Measurements from ENCODE around the gene NAT8. TPM values are rescaled to one million over a fixed set of nuclear protein-coding genes. Genes with fewer than 3 reads are reported as not detected.
"Not testable (repeated sequence)": the region's sequence is repeated elsewhere in the genome, so short reads cannot be mapped to it uniquely, and the experiment has no call there.

The NAT8 gene, protein sequence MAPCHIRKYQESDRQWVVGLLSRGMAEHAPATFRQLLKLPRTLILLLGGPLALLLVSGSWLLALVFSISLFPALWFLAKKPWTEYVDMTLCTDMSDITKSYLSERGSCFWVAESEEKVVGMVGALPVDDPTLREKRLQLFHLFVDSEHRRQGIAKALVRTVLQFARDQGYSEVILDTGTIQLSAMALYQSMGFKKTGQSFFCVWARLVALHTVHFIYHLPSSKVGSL
- total RNA-seq, result not detected

DNA sequence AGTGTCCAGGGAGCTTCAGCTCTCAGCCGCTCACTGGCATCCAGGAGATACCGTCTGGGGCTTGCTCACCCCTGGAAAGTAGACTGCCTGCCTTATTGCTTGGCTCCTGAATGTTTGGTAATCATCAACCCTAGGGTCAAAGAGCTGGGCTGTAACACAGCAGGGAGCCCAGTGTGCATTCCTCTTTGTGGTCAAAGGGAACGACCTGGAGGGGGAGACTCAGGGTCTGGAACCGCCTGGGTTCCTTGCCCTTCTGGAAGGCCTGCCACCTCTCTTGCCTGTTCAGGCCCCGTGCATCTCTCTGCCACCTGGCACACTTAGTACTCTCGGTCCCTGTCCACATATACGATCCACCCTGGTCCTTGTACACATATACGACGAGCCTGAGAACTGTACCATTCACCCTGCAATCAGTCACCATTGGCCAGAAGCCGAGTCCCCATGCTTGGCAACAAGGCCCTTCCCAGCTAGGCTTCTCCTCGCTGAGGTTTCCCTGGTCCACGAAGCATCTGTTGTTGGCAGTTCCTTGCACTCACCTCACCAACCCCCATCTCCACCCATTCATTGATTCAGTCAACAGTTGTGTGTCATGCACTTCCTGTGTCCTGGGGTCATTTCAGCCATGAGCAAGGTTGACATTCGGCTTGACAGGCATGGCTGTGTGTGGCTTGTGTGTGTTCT, at the start of gene NAT8:
Gene NAT8 (minus strand): TSS at position 85 of the 681 bp plus-strand sequence. CDS start 794 bp downstream, outside the sequence.
- ChIA-PET CTCF (no interaction called here), POLR2A (no interaction called here)
- intact Hi-C loops (cut with micrococcal nuclease), result no loop called here
- Mint-ChIP-seq H3K4me1 (ENCODE audit: low read depth) (no peaks in the 10 kb centered on the region), H3K27me3 (peaks cover 12% of the 10 kb centered on the region), H3K4me3 (no peak within 1 kb of the TSS), H3K36me3 (peaks cover 2% of the 10 kb centered on the region), H3K9me3 (peaks cover 11% of the 10 kb centered on the region), H3K27ac (no peak within 1 kb of the TSS)
- no peak for DNase-seq

DNA sequence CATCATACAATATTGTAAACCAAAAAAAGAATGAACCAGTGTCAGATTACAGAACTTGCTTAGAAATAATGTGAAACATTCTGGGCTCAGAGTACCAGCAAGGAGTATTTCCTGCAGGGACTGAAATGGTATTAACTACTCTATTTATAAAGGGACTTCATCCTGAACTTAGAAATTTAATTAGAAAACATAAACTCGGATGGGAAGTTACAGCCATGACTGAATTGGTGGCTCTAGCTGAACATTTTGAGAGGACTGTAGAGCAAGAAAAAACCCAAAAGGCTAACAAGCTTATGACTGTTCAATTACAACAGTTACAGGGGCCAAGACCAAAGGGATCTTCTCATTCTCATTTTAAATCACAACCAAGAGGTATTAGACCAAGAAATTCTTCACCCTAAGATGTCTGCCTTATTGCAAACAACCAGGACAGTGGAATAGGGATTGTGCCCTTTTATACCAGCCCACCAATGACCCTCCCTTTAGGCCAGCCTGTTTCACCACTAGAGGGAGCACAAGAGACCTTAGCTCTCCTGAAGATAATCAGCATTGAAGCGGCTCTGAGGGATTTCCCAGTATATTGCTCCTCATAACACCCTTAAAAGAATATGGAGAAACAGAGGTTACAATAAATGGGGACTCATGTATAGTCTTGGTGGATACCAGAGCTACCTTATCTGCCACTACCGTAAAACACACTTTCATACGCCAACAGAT, 48.3 kb upstream of the NAT8 start:
- H3K27me3 Mint-ChIP-seq; H3K4me1 Mint-ChIP-seq (ENCODE audit: low read depth); POLR2A ChIA-PET; H3K4me3 Mint-ChIP-seq; H3K36me3 Mint-ChIP-seq; H3K27ac Mint-ChIP-seq; H3K9me3 Mint-ChIP-seq: not testable (repeated sequence)
- intact Hi-C loops (cut with micrococcal nuclease), result loop anchor here (10.0 kb wide), 1 partner anchor 94 kb away; the partner anchor contains the start of genes C2orf78 and DUSP11
- DNase-seq, result peak; percentile 39
- CTCF ChIA-PET, result interaction anchor here (1.2 to 1.6 kb wide), 2 partner anchors 10 to 16 kb away, joined by 3 to 6 read pairs; no protein-coding TSS in a partner anchor

DNA sequence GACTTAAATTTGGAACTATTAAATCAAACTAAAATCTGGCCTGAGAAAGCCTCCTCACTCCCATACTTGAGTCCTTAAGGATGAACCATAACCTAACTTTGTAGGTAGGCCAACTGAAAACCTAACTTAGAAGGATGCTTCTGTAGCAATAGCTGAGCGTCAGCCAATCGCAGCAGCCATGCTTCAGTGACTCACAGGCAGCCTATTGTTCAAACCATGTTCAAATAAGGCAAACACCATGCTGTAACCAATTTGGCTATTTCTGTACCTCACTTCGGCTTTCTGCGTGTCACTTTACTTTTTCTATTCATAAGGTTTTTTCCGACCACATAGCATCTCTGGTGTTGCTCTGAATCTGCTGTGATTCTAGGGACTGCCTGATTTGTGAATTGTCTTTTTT, 46.3 kb upstream of the NAT8 start:
- H3K36me3 Mint-ChIP-seq; DNase-seq; H3K4me3 Mint-ChIP-seq; H3K27me3 Mint-ChIP-seq; POLR2A ChIA-PET; H3K27ac Mint-ChIP-seq; intact Hi-C loops (cut with micrococcal nuclease); H3K9me3 Mint-ChIP-seq; H3K4me1 Mint-ChIP-seq (ENCODE audit: low read depth): not testable (repeated sequence)
- CTCF ChIA-PET, result interaction anchor here (1.0 kb wide), 1 partner anchor 8 kb away, joined by 3 read pairs; no protein-coding TSS in a partner anchor

DNA sequence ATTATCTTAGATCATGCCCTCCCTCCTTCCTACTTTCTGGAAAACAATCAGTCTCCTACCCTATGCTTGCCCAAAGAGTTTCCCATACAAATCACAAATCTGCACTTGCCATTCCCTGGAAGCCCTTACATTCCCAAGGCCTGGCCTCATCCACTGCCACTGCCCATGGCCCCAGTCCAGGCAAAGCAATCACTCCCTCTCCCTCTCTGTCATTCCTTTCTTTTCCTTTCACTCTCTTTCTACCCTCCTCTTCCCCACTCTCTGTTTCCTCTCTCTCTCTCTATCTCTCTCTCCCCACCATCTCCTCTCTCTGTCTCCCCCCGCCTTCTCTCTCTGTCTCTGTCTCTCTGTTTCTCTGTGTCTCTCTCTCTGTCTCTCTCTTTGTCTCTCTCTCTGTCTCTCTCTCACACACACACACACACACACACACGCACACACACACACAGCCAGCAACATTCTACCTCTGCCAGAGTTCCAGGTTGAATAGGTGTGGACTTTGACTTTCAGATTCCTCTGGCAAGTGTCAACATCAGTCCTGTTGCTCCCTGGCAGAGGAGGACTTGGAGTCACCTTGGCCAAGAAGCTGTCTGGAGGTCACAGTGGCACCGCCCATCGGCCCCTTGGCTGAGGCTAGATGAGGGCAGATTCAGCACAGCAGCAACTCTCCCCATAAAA, 43.7 kb upstream of the NAT8 start:
- intact Hi-C loops (cut with micrococcal nuclease), result no loop called here
- ChIA-PET POLR2A (no interaction called here), CTCF (no interaction called here)
- H3K4me3 Mint-ChIP-seq, result no peak overlapping the region
- no peaks in the 10 kb centered on the region for H3K27me3 Mint-ChIP-seq
- H3K36me3 Mint-ChIP-seq, result no peaks in the 10 kb centered on the region
- H3K4me1 Mint-ChIP-seq (ENCODE audit: low read depth), result no peaks in the 10 kb centered on the region
- no peak for DNase-seq
- H3K9me3 Mint-ChIP-seq, result peaks cover 9% of the 10 kb centered on the region
- no peak overlapping the region for H3K27ac Mint-ChIP-seq

DNA sequence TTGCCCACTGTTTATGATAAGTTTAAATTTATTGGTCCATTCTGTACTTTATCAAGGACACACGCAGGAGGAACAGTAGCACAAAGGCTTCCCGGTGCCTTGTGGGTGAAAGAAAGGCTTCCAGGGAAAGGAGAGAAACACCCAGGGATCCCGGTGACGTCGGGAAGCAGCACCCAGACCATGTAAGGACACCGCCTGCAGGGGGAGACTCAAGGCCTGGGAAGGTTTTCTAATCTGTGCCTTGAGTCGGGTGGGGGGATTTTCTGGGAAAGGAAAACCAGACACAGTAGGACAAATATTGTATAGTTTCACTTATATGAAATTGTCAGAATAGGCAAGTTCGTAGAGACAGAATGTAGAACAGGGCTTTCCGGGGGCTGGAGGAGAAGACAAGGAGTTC, 42.7 kb upstream of the NAT8 start:
- H3K9me3 Mint-ChIP-seq; H3K4me3 Mint-ChIP-seq; H3K36me3 Mint-ChIP-seq; intact Hi-C loops (cut with micrococcal nuclease); H3K27ac Mint-ChIP-seq; POLR2A ChIA-PET; H3K27me3 Mint-ChIP-seq; CTCF ChIA-PET; H3K4me1 Mint-ChIP-seq (ENCODE audit: low read depth); DNase-seq: not testable (repeated sequence)

DNA sequence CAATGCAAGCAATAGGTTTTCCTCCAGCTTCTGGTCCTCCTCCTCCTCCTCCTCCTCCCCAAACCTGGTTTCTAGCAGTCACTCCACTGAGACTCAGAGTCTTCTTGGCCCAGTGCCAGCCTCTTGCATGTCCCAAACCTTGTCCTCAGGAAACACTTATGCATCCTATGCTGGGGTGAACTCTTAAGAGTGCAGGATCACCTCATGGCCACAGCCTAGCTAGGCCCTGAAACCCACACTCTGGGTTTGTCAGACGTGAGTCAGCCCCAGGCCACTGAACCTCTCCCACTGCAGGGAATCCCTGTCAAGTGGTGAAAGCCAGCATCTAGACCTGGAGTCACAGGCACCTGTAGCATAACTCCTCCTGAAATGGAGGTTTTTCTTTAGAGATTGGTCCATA, 42.1 kb upstream of the NAT8 start:
- CTCF ChIA-PET; H3K4me3 Mint-ChIP-seq; intact Hi-C loops (cut with micrococcal nuclease); H3K27ac Mint-ChIP-seq; H3K27me3 Mint-ChIP-seq; H3K4me1 Mint-ChIP-seq (ENCODE audit: low read depth); H3K36me3 Mint-ChIP-seq; POLR2A ChIA-PET; H3K9me3 Mint-ChIP-seq: not testable (repeated sequence)
- peak; percentile 13 for DNase-seq

DNA sequence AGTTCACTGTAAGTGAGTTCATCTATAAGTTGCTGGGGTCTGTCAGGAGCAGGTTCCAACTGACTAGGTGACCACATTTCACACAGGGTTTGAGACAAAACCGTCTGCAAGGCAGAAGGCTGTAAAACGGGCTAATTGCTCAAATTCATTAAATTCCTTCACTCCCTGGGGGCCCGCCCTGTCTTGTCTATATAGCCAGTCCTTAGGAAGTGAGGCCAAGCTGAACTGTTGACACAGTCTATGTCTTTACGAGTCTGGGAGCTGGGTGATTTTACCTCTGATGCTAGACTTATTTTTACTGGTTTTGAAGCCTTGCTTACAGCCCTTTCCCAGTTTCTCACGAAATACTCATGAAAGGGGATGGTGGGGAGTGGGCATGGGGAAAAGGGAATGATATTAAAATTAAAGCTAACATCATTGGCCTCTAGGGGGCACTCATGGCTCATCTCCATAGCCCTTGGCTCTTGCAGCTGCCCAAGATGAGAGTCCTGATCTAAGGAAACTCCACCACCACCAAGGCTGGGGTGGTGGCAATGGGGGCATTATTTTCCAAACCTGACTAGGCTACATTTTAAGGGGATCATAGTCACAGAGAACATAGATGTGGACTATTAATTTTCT, 37.8 kb upstream of the NAT8 start:
- H3K36me3 Mint-ChIP-seq; H3K4me1 Mint-ChIP-seq (ENCODE audit: low read depth); H3K27ac Mint-ChIP-seq; H3K4me3 Mint-ChIP-seq; intact Hi-C loops (cut with micrococcal nuclease); POLR2A ChIA-PET; H3K27me3 Mint-ChIP-seq; H3K9me3 Mint-ChIP-seq: not testable (repeated sequence)
- DNase-seq, result peak; percentile 43
- CTCF ChIA-PET, result interaction anchor here (0.6 to 1.9 kb wide), 12 partner anchors 9 to 656 kb away, joined by 3 to 9 read pairs (median 3); no protein-coding TSS in a partner anchor

DNA sequence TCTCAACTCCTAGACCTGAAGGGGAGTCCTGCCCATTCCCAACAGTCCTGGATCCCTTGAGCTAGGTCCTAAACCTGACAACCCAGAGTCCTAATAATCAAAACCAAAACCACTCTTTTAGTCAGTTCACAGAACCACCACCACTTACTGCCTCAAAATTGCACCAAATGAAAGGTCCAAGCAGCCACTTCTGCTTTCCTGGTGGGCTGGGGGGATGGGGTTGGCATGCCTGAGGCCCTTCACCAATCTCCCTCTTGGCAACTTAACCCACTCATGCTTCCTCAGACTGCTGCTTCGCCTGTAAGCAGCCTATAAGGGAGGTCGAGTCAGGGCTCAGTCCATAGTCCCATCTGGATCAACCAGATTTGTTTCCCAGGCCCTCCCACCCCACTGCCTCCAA, 37.0 kb upstream of the NAT8 start:
- H3K36me3 Mint-ChIP-seq; H3K27ac Mint-ChIP-seq; H3K4me3 Mint-ChIP-seq; intact Hi-C loops (cut with micrococcal nuclease); H3K4me1 Mint-ChIP-seq (ENCODE audit: low read depth); H3K27me3 Mint-ChIP-seq; DNase-seq; POLR2A ChIA-PET; H3K9me3 Mint-ChIP-seq: not testable (repeated sequence)
- CTCF ChIA-PET, result interaction anchor here (1.1 to 1.9 kb wide), 4 partner anchors 14 to 160 kb away, joined by 3 to 9 read pairs (median 3); no protein-coding TSS in a partner anchor

DNA sequence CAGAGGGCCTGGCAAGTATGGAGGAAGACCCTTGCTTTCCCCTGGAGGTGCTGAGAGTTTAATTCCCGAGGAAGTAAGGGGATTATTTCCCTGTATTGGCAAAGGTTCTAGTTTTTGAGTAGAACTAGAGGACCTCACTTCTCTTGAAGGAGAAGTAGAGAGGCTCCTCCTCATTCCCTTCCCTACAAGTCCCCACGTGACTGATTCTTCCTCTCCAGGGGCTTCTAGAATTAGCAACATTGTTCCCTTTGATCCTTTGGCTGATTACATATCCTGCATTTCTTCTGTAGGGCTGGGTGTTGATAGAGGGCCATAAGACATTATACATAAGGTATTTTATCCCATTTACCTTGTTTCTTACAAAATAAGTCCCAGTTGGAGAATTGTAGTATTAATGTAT, 35.8 kb upstream of the NAT8 start:
- H3K4me3 Mint-ChIP-seq; H3K4me1 Mint-ChIP-seq (ENCODE audit: low read depth); intact Hi-C loops (cut with micrococcal nuclease); DNase-seq; POLR2A ChIA-PET; H3K27ac Mint-ChIP-seq; H3K9me3 Mint-ChIP-seq; H3K27me3 Mint-ChIP-seq; CTCF ChIA-PET; H3K36me3 Mint-ChIP-seq: not testable (repeated sequence)

DNA sequence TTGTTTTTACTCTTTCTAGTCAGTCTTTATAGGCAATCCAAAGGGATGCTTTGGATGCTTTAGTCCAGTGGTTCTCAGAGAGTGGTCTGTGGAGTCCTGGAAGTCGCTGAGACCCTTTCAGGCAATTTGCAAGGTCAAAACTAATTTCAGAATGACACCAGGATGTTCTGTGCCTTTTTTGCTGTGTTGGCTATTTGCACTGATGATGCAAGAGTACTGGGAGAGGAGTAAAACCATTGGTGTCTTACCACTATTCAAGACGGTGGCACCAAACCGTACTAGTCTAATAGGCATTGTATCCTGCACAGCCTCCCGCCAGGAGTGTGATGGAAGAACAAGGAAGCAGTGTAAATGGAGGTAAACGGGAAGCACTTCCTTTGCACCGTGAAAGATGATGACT, 34.0 kb upstream of the NAT8 start:
- H3K36me3 Mint-ChIP-seq; H3K9me3 Mint-ChIP-seq; H3K4me1 Mint-ChIP-seq (ENCODE audit: low read depth); DNase-seq; intact Hi-C loops (cut with micrococcal nuclease); H3K27ac Mint-ChIP-seq; H3K4me3 Mint-ChIP-seq; POLR2A ChIA-PET; H3K27me3 Mint-ChIP-seq; CTCF ChIA-PET: not testable (repeated sequence)

DNA sequence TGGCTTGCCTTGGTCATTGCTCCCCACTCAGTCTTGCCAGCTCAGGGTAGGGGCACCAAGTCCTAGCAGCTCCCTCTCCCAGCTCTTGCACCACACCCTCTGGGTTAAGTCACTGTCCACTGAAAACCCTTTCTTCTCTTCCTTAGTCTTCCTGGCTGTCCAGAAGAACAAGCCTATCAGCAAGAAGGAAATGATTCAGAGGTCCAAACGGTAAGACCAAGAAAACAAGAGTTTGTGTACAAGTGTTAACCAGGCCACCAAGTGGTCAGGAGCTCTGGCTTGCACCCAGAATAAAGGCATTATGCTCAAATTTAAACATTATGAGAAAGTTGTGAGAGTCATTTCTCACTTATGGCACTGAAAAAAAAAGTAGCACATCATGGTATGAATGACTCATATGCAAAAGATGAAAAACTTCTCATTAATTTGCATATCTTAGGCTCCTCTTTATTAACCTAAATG, 32.5 kb upstream of the NAT8 start:
- H3K4me3 Mint-ChIP-seq; H3K27ac Mint-ChIP-seq; POLR2A ChIA-PET; CTCF ChIA-PET; H3K27me3 Mint-ChIP-seq; H3K4me1 Mint-ChIP-seq (ENCODE audit: low read depth); DNase-seq; H3K9me3 Mint-ChIP-seq; intact Hi-C loops (cut with micrococcal nuclease); H3K36me3 Mint-ChIP-seq: not testable (repeated sequence)

DNA sequence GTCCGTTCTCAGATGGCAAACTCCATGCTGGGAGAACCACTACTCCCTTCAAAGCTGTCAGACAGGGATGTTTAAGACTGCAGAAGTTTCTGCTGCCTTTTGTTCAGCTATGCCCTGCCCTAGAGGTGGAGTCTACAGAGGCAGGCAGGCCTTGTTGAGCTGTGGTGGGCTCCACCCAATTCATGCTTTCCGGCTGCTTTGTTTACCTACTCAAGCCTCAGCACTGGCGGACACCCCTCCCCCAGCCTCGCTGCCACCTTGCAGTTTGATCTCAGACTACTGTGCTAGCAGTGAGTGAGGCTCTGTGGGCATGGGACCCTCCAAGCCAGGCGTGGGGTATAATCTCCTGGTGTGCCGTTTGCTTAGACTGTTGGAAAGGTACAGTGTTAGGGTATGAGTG, 27.8 kb upstream of the NAT8 start:
- H3K9me3 Mint-ChIP-seq; CTCF ChIA-PET; H3K27ac Mint-ChIP-seq; H3K4me1 Mint-ChIP-seq (ENCODE audit: low read depth); intact Hi-C loops (cut with micrococcal nuclease); H3K4me3 Mint-ChIP-seq; H3K36me3 Mint-ChIP-seq; H3K27me3 Mint-ChIP-seq; POLR2A ChIA-PET; DNase-seq: not testable (repeated sequence)

Measured in activated CD4-positive, alpha-beta memory T cell treated with anti-CD3 and anti-CD28 coated beads for 36 hours (primary cell).